Spleen (tissue), 7 donors: ENCODE data around the gene POLG.

Experiments used
- CTCF ChIP-seq, 11 experiments: fragments of 200-600 bp in 7 of 11; fragments of 450-650 bp in 4 of 11; sonication (generic) in 4 of 11; IDR thresholded peaks in 8 of 11; conservative IDR thresholded peaks in 3 of 11; 1 replicate in 7 of 11; 2 replicates in 4 of 11; pipeline versions ENCODE4 v1.4.0 to v1.8.0; 2016 to 2021; ENCODE audit warnings: antibody characterized with exemption in 11 of 11, inconsistent platforms in 4 of 11, mild to moderate bottlenecking in 1 of 11
- POLR2A ChIP-seq, 3 donors: fragments of 450-650 bp; IDR thresholded peaks; one replicate each; pipeline ENCODE4 v1.5.1; 2017; ENCODE audit warnings: antibody characterized with exemption in 3 of 3, mild to moderate bottlenecking in 1 of 3
- donor health status: DM: no; HTN: no; CAD: no; lungs with moderate emphysema.
- donor health status: DM: no; HTN: no; CAD: no.
- donor health status: DM: no; HTN: no; CAD: no.

- TF ChIP-seq CTCF (IDR thresholded peaks at IDR 0.05 in 8 of 11, conservative IDR thresholded peaks at IDR 0.05 in 3 of 11) (no peak), POLR2A (IDR thresholded peaks at IDR 0.05) (no peak)
Measured at GRCh38 chr15:89303986-89304385, 30.6 kb downstream of the POLG start.
